SU-DHL-6 (cell line): Measurements from ENCODE around the gene OGDH.

ENCODE experiments used
- CTCF ChIP-seq: fragments of 200-600 bp; sonication (generic); IDR thresholded peaks from one replicate; pipeline ENCODE4 v1.5.1; 2017; ENCODE audit warnings: antibody characterized with exemption, mild to moderate bottlenecking, low read length, moderate library complexity; ENCODE audit not compliant: insufficient read depth, poor library complexity, severe bottlenecking
- EZH2phosphoT487 ChIP-seq: fragments of 200-600 bp; sonication (generic), shearing (Covaris generic); conservative IDR thresholded peaks from 2 replicates; pipeline ENCODE4 v1.6.1; 2018; ENCODE audit warnings: mild to moderate bottlenecking, antibody characterized with exemption, low read length, moderate library complexity, mixed read lengths

GRCh38 chr7:44572771-44573170 is 33.7 kb upstream of the OGDH start:
- TF ChIP-seq CTCF (no peak), EZH2phosphoT487 (no peak)
